ENCODE data around the gene METTL22.

Gene METTL22

DNA sequence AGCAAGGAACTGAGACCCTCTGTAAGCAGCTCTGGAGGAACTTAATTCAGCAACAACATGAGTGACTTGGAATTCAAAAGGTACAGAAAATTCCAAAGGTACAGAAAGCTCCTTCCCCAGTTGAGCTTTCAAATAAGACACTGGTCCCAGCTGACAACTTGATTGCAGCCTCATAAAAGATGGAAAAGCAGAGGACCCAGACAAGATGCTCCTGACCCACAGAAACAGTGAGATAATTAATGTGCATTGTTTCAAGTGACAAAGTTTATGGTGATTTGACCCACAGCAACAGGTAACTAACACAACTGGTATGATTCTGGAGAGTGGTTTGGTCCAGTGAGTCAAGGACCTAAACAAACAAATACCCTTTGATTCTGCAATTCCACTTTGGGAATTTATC lies 15.9 kb upstream of the METTL22 start:
- Histone ChIP-seq H4K20me1 (ENCODE audit: insufficient read depth, low read length, poor library complexity, severe bottlenecking) (no peaks in the 10 kb centered on the region), H3K4me3 (ENCODE audit: low read length, poor library complexity, severe bottlenecking) (no peak overlapping the region), H3K27me3 (ENCODE audit: insufficient read depth, low read length, poor library complexity, severe bottlenecking) (no peaks in the 10 kb centered on the region), H3K36me3 (ENCODE audit: insufficient read depth, low read length) (no peaks in the 10 kb centered on the region), H3K9ac (ENCODE audit: low read depth, low read length, poor library complexity, severe bottlenecking) (no peak overlapping the region), H3F3A (ENCODE audit: low read depth) (no peaks in the 10 kb centered on the region), H3K9me3 (ENCODE audit: insufficient read depth, low read depth, low read length) (no peaks in the 10 kb centered on the region), H3K79me2 (ENCODE audit: insufficient read depth, low read length) (no peaks in the 10 kb centered on the region), H3K9me2 (replicated peaks; ENCODE audit: low read depth, low read length) (no peaks in the 10 kb centered on the region), H2AFZ (ENCODE audit: low read length) (no peak overlapping the region), H3K4me2 (ENCODE audit: low read depth, low read length, poor library complexity, severe bottlenecking) (no peak overlapping the region), H3K4me1 (ENCODE audit: insufficient read depth, low read length, poor library complexity, severe bottlenecking) (no peaks in the 10 kb centered on the region)
- TF ChIP-seq EZH2phosphoT487 (IDR thresholded peaks at IDR 0.05; ENCODE audit: borderline replicate concordance), result no peak
- TF ChIP-seq, protein P1, sequence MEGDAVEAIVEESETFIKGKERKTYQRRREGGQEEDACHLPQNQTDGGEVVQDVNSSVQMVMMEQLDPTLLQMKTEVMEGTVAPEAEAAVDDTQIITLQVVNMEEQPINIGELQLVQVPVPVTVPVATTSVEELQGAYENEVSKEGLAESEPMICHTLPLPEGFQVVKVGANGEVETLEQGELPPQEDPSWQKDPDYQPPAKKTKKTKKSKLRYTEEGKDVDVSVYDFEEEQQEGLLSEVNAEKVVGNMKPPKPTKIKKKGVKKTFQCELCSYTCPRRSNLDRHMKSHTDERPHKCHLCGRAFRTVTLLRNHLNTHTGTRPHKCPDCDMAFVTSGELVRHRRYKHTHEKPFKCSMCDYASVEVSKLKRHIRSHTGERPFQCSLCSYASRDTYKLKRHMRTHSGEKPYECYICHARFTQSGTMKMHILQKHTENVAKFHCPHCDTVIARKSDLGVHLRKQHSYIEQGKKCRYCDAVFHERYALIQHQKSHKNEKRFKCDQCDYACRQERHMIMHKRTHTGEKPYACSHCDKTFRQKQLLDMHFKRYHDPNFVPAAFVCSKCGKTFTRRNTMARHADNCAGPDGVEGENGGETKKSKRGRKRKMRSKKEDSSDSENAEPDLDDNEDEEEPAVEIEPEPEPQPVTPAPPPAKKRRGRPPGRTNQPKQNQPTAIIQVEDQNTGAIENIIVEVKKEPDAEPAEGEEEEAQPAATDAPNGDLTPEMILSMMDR (conservative IDR thresholded peaks at IDR 0.05; ENCODE audit: low read length), result no peak

DNA sequence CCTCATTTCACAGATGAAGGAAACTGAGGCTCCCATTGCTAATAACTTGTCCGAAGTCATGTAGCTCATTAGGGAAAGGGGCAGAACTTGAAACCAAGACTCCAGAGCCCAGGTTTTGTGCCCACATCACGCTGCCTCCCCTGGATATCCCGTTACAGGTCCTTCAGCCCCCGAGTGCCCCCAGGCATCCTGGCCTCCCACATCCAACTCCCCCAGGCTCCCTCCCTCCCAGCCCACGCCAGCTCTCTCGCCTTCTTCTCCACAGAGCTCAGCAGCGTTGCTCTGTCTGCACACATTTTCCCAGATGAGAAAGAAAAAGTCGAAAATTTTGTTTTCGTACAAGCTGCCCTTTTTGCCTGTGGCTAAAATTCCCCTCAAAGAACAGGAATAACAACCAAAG lies 14.3 kb upstream of the METTL22 start:
- Histone ChIP-seq H3K9me3 (ENCODE audit: insufficient read depth, low read depth, low read length) (no peaks in the 10 kb centered on the region), H4K20me1 (ENCODE audit: insufficient read depth, low read length, poor library complexity, severe bottlenecking) (no peaks in the 10 kb centered on the region), H2AFZ (ENCODE audit: low read length) (no peak overlapping the region), H3K36me3 (ENCODE audit: insufficient read depth, low read length) (no peaks in the 10 kb centered on the region), H3K4me3 (ENCODE audit: low read length, poor library complexity, severe bottlenecking) (no peak overlapping the region), H3K9me2 (replicated peaks; ENCODE audit: low read depth, low read length) (no peaks in the 10 kb centered on the region), H3F3A (ENCODE audit: low read depth) (no peaks in the 10 kb centered on the region), H3K9ac (ENCODE audit: low read depth, low read length, poor library complexity, severe bottlenecking) (no peak overlapping the region), H3K4me1 (ENCODE audit: insufficient read depth, low read length, poor library complexity, severe bottlenecking) (no peaks in the 10 kb centered on the region), H3K27me3 (ENCODE audit: insufficient read depth, low read length, poor library complexity, severe bottlenecking) (no peaks in the 10 kb centered on the region), H3K4me2 (ENCODE audit: low read depth, low read length, poor library complexity, severe bottlenecking) (no peak overlapping the region), H3K79me2 (ENCODE audit: insufficient read depth, low read length) (no peaks in the 10 kb centered on the region)
- no peak for TF ChIP-seq EZH2phosphoT487 (IDR thresholded peaks at IDR 0.05; ENCODE audit: borderline replicate concordance)
- TF ChIP-seq, protein P1 (conservative IDR thresholded peaks at IDR 0.05; ENCODE audit: low read length), result no peak

DNA sequence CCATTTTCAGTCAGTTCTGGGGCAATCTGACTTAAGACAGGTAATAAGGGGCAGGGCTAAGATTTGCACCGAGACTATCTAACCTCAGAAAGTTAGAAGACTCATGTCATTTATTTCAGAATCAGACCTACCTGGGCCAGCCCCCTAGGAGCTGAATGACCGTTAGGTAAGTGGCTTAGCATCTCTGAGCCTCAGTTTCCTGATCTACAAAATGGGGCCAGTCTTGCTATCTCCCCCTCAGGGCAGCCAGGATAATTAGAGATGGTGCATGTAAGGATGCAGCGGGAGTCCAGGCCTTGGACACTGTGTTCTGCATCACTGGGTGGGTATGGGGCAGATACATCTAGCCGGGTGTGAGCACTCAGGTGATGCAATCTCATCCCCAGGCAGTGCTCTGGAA lies 10.4 kb upstream of the METTL22 start:
- Histone ChIP-seq H3K36me3 (ENCODE audit: insufficient read depth, low read length) (no peaks in the 10 kb centered on the region), H3K4me3 (ENCODE audit: low read length, poor library complexity, severe bottlenecking) (no peak overlapping the region), H3K9me2 (replicated peaks; ENCODE audit: low read depth, low read length) (no peaks in the 10 kb centered on the region), H4K20me1 (ENCODE audit: insufficient read depth, low read length, poor library complexity, severe bottlenecking) (no peaks in the 10 kb centered on the region), H3F3A (ENCODE audit: low read depth) (no peaks in the 10 kb centered on the region), H2AFZ (ENCODE audit: low read length) (no peak overlapping the region), H3K27me3 (ENCODE audit: insufficient read depth, low read length, poor library complexity, severe bottlenecking) (no peaks in the 10 kb centered on the region), H3K4me2 (ENCODE audit: low read depth, low read length, poor library complexity, severe bottlenecking) (no peak overlapping the region), H3K9ac (ENCODE audit: low read depth, low read length, poor library complexity, severe bottlenecking) (no peak overlapping the region), H3K79me2 (ENCODE audit: insufficient read depth, low read length) (no peaks in the 10 kb centered on the region), H3K4me1 (ENCODE audit: insufficient read depth, low read length, poor library complexity, severe bottlenecking) (no peaks in the 10 kb centered on the region), H3K9me3 (ENCODE audit: insufficient read depth, low read depth, low read length) (no peaks in the 10 kb centered on the region)
- no peak for TF ChIP-seq EZH2phosphoT487 (IDR thresholded peaks at IDR 0.05; ENCODE audit: borderline replicate concordance)
- TF ChIP-seq, protein P1 (conservative IDR thresholded peaks at IDR 0.05; ENCODE audit: low read length), result no peak

All from Loucy (cell line).